ENCODE measurements around the gene KCNC4.

- TF ChIP-seq POLR2A (IDR thresholded peaks at IDR 0.05) (no peak), CTCF (IDR thresholded peaks at IDR 0.05) (no peak)
Observed at GRCh38 chr1:110212169-110213142, 2.3 kb downstream of the KCNC4 start.
